ENCODE results near the gene ALKAL2. TPM values are rescaled to one million over a fixed set of nuclear protein-coding genes. Genes with fewer than 3 reads are reported as not detected.

Gene ALKAL2
- total and polyA plus RNA-seq, 2 of the 13 experiments (the other 11 are each of a cell fraction or from before 2014, with no cell fraction given): 0.22 to 1.7 TPM

DNA sequence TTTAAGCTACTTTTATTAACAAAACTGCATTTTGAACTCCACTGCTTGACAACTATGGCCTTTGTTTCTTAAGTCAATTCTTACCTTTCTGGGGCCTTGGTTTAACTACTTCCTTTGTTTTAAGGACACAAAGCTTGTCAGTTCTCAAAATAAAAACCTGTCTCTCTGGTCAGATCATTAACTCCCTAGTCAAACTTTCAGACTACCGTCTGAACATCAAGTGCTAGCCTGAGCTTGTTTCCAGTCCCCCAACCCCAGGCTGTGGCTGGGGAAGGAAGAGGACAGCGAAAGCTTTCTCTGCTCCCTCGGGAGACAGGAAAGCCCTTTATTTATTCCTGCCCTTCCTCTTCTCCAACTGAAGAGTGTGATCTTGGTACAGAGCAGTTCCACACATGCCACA, 25.8 kb downstream of the ALKAL2 start:
- peak overlapping the region; percentile 61 for H3K9ac ChIP-seq (ENCODE audit: insufficient read depth, low read depth, low read length)
- in situ Hi-C loops (cut with HindIII; ENCODE audit: extremely low pct_ligation_motif_present, low pct_unique_long_range_greater_than_20kb): no loop called here
- intact Hi-C loops (cut with micrococcal nuclease; ENCODE audit: unreplicated experiment): no loop called here
- FAIRE-seq (peak; percentile 12), ATAC-seq (0 out of 3 replicates have a peak, but pooled peaks have one; percentile 2), DNase-seq (ENCODE audit: low spot score) (peak; percentile 74)
- ChIA-PET CTCF (ENCODE audit: low intra/inter-chr PET ratio, low total read pairs) (interaction anchor here (1.2 kb wide), 1 partner anchor 16 kb away, joined by 3 read pairs; no protein-coding TSS in a partner anchor), POLR2A (interaction anchor here (1.5 to 11.0 kb wide), 8 partner anchors 8 to 414 kb away, joined by 4 to 156 read pairs (median 10); partner anchors contain the start of genes ALKAL2 and TMEM18)
- H3K79me2 ChIP-seq (ENCODE audit: insufficient read depth, low read length): peaks cover 29% of the 10 kb centered on the region
- no TSS peak for BruUV-seq (replicated peaks)
- H3K9me3 ChIP-seq (ENCODE audit: low read length): peaks cover 5% of the 10 kb centered on the region; the same call in 1 of the 2 replicates
- H3K4me2 ChIP-seq (ENCODE audit: low read depth, low read length): peak overlapping the region; percentile 98
- H3K36me3 ChIP-seq (replicated peaks in 1 of 2; ENCODE audit: control insufficient read depth in 1 of 2, insufficient read depth in 2 of 2, low read length in 2 of 2): no peaks in the 10 kb centered on the region
- WGBS (ENCODE audit: low lambda C conversion rate): 2% methylated on average over 3 of the region's 3 CpGs
- H3K27ac ChIP-seq (ENCODE audit: extremely low read length, insufficient read depth, low read length): peak overlapping the region; percentile 84
- no peak overlapping the region for H2AFZ ChIP-seq (ENCODE audit: low read length)
- H4K20me1 ChIP-seq (ENCODE audit: insufficient read depth, low read length): peaks cover 15% of the 10 kb centered on the region
- peak overlapping the region; percentile 9 to 99 (median 22); a peak in 5 of 6 replicates for H3K4me3 ChIP-seq (replicated peaks in 1 of 3; ENCODE audit: insufficient read depth in 1 of 3, low read depth in 2 of 3, low read length in 3 of 3)
- peaks cover 0 to 5% of the 10 kb centered on the region in 2 experiments; a peak in 1 of 5 replicates for H3K27me3 ChIP-seq (ENCODE audit: control insufficient read depth in 1 of 2, insufficient read depth in 2 of 2, low read length in 2 of 2)
- peaks cover 75% of the 10 kb centered on the region for H3K4me1 ChIP-seq (ENCODE audit: insufficient read depth, low read length)
- TF ChIP-seq, protein P1, sequence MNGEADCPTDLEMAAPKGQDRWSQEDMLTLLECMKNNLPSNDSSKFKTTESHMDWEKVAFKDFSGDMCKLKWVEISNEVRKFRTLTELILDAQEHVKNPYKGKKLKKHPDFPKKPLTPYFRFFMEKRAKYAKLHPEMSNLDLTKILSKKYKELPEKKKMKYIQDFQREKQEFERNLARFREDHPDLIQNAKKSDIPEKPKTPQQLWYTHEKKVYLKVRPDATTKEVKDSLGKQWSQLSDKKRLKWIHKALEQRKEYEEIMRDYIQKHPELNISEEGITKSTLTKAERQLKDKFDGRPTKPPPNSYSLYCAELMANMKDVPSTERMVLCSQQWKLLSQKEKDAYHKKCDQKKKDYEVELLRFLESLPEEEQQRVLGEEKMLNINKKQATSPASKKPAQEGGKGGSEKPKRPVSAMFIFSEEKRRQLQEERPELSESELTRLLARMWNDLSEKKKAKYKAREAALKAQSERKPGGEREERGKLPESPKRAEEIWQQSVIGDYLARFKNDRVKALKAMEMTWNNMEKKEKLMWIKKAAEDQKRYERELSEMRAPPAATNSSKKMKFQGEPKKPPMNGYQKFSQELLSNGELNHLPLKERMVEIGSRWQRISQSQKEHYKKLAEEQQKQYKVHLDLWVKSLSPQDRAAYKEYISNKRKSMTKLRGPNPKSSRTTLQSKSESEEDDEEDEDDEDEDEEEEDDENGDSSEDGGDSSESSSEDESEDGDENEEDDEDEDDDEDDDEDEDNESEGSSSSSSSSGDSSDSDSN (CRISPR knock-in tag; IDR thresholded peaks at IDR 0.05): peak; percentile 78
- TF ChIP-seq, protein P2, sequence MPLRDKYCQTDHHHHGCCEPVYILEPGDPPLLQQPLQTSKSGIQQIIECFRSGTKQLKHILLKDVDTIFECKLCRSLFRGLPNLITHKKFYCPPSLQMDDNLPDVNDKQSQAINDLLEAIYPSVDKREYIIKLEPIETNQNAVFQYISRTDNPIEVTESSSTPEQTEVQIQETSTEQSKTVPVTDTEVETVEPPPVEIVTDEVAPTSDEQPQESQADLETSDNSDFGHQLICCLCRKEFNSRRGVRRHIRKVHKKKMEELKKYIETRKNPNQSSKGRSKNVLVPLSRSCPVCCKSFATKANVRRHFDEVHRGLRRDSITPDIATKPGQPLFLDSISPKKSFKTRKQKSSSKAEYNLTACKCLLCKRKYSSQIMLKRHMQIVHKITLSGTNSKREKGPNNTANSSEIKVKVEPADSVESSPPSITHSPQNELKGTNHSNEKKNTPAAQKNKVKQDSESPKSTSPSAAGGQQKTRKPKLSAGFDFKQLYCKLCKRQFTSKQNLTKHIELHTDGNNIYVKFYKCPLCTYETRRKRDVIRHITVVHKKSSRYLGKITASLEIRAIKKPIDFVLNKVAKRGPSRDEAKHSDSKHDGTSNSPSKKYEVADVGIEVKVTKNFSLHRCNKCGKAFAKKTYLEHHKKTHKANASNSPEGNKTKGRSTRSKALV (CRISPR knock-in tag; IDR thresholded peaks at IDR 0.05): 0 out of 2 replicates have a peak, but pooled peaks have one; percentile 28
- TF ChIP-seq SOX5 (CRISPR knock-in tag; IDR thresholded peaks at IDR 0.05; ENCODE audit: borderline replicate concordance) (peak; percentile 68; the same call in 1 of the 2 replicates), RBAK (CRISPR knock-in tag; IDR thresholded peaks at IDR 0.05) (0 out of 2 replicates have a peak, but pooled peaks have one; percentile 34), NR3C1 (CRISPR knock-in tag; IDR thresholded peaks at IDR 0.05) (no peak), POLR2AphosphoS5 (IDR thresholded peaks at IDR 0.05; ENCODE audit: low read depth, low read length) (peak; percentile 39; the same call in 1 of the 2 replicates), ZNF883 (CRISPR knock-in tag; IDR thresholded peaks at IDR 0.05; ENCODE audit: not compliant biosample characterization) (peak; percentile 26), GLI4 (CRISPR knock-in tag; IDR thresholded peaks at IDR 0.05; ENCODE audit: borderline replicate concordance) (peak; percentile 3; the same call in 1 of the 2 replicates)
- TF ChIP-seq, protein P3, sequence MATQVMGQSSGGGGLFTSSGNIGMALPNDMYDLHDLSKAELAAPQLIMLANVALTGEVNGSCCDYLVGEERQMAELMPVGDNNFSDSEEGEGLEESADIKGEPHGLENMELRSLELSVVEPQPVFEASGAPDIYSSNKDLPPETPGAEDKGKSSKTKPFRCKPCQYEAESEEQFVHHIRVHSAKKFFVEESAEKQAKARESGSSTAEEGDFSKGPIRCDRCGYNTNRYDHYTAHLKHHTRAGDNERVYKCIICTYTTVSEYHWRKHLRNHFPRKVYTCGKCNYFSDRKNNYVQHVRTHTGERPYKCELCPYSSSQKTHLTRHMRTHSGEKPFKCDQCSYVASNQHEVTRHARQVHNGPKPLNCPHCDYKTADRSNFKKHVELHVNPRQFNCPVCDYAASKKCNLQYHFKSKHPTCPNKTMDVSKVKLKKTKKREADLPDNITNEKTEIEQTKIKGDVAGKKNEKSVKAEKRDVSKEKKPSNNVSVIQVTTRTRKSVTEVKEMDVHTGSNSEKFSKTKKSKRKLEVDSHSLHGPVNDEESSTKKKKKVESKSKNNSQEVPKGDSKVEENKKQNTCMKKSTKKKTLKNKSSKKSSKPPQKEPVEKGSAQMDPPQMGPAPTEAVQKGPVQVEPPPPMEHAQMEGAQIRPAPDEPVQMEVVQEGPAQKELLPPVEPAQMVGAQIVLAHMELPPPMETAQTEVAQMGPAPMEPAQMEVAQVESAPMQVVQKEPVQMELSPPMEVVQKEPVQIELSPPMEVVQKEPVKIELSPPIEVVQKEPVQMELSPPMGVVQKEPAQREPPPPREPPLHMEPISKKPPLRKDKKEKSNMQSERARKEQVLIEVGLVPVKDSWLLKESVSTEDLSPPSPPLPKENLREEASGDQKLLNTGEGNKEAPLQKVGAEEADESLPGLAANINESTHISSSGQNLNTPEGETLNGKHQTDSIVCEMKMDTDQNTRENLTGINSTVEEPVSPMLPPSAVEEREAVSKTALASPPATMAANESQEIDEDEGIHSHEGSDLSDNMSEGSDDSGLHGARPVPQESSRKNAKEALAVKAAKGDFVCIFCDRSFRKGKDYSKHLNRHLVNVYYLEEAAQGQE (IDR thresholded peaks at IDR 0.05; ENCODE audit: borderline replicate concordance in 1 of 2, low read depth in 1 of 2, low read length in 2 of 2): peak in 1 of 2 experiments; percentile 25; a peak in 1 of 4 replicates
- TF ChIP-seq, protein P4, sequence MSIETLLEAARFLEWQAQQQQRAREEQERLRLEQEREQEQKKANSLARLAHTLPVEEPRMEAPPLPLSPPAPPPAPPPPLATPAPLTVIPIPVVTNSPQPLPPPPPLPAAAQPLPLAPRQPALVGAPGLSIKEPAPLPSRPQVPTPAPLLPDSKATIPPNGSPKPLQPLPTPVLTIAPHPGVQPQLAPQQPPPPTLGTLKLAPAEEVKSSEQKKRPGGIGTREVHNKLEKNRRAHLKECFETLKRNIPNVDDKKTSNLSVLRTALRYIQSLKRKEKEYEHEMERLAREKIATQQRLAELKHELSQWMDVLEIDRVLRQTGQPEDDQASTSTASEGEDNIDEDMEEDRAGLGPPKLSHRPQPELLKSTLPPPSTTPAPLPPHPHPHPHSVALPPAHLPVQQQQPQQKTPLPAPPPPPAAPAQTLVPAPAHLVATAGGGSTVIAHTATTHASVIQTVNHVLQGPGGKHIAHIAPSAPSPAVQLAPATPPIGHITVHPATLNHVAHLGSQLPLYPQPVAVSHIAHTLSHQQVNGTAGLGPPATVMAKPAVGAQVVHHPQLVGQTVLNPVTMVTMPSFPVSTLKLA (IDR thresholded peaks at IDR 0.05): no peak
- TF ChIP-seq, protein P5, sequence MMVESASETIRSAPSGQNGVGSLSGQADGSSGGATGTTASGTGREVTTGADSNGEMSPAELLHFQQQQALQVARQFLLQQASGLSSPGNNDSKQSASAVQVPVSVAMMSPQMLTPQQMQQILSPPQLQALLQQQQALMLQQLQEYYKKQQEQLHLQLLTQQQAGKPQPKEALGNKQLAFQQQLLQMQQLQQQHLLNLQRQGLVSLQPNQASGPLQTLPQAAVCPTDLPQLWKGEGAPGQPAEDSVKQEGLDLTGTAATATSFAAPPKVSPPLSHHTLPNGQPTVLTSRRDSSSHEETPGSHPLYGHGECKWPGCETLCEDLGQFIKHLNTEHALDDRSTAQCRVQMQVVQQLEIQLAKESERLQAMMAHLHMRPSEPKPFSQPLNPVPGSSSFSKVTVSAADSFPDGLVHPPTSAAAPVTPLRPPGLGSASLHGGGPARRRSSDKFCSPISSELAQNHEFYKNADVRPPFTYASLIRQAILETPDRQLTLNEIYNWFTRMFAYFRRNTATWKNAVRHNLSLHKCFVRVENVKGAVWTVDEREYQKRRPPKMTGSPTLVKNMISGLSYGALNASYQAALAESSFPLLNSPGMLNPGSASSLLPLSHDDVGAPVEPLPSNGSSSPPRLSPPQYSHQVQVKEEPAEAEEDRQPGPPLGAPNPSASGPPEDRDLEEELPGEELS (CRISPR knock-in tag; IDR thresholded peaks at IDR 0.05): peak; percentile 60

Measured in HepG2 (cell line).